ENCODE data around the gene TSPAN31. TPM values are rescaled to one million over a fixed set of nuclear protein-coding genes. Genes with fewer than 3 reads are reported as not detected.

TSPAN31 gene
- polyA plus RNA-seq, 2 of the 4 experiments (the other 2 are of a cell fraction) = 20.6 to 51.9 TPM

DNA sequence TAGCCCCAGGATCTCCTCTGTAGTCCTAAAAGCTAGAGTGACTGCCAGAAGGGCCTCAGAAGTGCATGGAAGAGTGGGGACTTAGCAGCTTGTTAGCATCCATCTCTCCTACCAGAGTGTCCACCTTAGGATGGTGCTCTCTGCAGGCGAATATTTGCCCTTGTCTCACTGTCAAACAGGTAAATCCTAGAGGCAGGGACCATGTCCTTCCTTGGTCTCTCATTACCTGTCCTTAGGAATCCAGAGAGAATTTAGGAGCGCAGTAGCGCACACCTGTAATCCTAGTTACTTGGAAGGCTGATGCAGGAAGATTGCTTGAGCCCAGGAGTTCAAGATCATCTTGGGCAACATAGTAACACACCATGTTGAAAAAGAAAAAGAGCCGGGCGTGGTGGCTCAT is 27.7 kb upstream of the TSPAN31 start:
- Histone ChIP-seq H3K4me3 (no peak overlapping the region), H3K9me3 (no peaks in the 10 kb centered on the region), H3K4me1 (no peaks in the 10 kb centered on the region), H3K27ac (no peak overlapping the region), H3K4me2 (no peak overlapping the region)
- 94% methylated on average over 5 of the region's 5 CpGs for WGBS (ENCODE audit: missing lambda C conversion rate)
- TF ChIP-seq, protein P1, sequence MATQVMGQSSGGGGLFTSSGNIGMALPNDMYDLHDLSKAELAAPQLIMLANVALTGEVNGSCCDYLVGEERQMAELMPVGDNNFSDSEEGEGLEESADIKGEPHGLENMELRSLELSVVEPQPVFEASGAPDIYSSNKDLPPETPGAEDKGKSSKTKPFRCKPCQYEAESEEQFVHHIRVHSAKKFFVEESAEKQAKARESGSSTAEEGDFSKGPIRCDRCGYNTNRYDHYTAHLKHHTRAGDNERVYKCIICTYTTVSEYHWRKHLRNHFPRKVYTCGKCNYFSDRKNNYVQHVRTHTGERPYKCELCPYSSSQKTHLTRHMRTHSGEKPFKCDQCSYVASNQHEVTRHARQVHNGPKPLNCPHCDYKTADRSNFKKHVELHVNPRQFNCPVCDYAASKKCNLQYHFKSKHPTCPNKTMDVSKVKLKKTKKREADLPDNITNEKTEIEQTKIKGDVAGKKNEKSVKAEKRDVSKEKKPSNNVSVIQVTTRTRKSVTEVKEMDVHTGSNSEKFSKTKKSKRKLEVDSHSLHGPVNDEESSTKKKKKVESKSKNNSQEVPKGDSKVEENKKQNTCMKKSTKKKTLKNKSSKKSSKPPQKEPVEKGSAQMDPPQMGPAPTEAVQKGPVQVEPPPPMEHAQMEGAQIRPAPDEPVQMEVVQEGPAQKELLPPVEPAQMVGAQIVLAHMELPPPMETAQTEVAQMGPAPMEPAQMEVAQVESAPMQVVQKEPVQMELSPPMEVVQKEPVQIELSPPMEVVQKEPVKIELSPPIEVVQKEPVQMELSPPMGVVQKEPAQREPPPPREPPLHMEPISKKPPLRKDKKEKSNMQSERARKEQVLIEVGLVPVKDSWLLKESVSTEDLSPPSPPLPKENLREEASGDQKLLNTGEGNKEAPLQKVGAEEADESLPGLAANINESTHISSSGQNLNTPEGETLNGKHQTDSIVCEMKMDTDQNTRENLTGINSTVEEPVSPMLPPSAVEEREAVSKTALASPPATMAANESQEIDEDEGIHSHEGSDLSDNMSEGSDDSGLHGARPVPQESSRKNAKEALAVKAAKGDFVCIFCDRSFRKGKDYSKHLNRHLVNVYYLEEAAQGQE (IDR thresholded peaks at IDR 0.05) = no peak
- TF ChIP-seq MAFK (IDR thresholded peaks at IDR 0.05; ENCODE audit: partially characterized antibody) = no peak
- ATAC-seq (no peak), DNase-seq (ENCODE audit: low read depth in 1 of 2, low spot score in 1 of 2) (no peak), FAIRE-seq (no peak)
- POLR2A ChIA-PET = no interaction called here
- CTCF ChIA-PET = interaction anchor here (0.6 to 13.8 kb wide), 5 partner anchors 9 to 134 kb away, joined by 3 to 242 read pairs (median 5); partner anchors contain the start of gene AGAP2

DNA sequence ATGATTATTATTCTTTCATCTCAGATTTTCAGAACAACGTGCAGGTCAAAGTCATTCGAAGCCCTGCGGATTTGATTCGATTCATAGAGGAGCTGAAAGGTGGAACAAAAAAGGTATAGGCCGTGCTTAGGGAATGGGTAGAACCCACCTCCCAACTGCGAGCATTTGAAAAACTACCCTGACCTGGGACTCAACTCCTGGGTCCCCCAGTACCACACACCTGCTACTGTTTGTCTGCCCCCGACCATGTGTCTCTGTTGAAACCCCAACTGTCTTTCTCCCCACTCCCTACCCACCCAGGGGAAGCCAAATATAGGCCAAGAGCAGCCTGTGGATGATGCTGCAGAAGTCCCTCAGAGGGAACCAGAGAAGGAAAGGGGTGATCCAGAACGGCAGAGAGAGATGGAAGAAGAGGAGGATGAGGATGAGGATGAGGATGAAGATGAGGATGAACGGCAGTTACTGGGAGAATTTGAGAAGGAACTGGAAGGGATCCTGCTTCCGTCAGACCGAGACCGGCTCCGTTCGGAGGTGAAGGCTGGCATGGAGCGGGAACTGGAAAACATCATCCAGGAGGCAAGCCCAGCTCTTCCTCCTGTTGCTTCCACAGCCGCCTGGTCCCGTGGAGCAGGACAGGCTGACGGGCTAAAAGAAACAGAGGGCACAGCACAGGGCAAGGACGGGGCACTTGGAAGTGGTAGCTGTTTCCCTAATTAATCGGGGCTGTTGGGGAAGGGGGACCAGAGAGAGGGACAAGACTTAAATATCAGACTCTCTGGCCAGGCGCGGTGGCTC is 26.8 kb upstream of the TSPAN31 start:
- FAIRE-seq (no peak), ATAC-seq (no peak), DNase-seq (ENCODE audit: low read depth in 1 of 2, low spot score in 1 of 2) (no peak)
- H3K4me3 ChIP-seq = no peak overlapping the region
- H3K4me2 ChIP-seq = no peak overlapping the region
- no peak for TF ChIP-seq ZSCAN20 (CRISPR knock-in tag; IDR thresholded peaks at IDR 0.05)
- TF ChIP-seq, protein P2, sequence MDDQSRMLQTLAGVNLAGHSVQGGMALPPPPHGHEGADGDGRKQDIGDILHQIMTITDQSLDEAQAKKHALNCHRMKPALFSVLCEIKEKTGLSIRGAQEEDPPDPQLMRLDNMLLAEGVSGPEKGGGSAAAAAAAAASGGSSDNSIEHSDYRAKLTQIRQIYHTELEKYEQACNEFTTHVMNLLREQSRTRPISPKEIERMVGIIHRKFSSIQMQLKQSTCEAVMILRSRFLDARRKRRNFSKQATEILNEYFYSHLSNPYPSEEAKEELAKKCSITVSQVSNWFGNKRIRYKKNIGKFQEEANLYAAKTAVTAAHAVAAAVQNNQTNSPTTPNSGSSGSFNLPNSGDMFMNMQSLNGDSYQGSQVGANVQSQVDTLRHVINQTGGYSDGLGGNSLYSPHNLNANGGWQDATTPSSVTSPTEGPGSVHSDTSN (IDR thresholded peaks at IDR 0.05) = no peak
- TF ChIP-seq GATA3 (IDR thresholded peaks at IDR 0.05; ENCODE audit: borderline replicate concordance) = no peak
- TF ChIP-seq, protein P3, sequence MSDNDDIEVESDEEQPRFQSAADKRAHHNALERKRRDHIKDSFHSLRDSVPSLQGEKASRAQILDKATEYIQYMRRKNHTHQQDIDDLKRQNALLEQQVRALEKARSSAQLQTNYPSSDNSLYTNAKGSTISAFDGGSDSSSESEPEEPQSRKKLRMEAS (IDR thresholded peaks at IDR 0.05) = no peak
- no peak for TF ChIP-seq PHF8 (IDR thresholded peaks at IDR 0.05; ENCODE audit: borderline replicate concordance, low read depth)
- TF ChIP-seq, protein P4, sequence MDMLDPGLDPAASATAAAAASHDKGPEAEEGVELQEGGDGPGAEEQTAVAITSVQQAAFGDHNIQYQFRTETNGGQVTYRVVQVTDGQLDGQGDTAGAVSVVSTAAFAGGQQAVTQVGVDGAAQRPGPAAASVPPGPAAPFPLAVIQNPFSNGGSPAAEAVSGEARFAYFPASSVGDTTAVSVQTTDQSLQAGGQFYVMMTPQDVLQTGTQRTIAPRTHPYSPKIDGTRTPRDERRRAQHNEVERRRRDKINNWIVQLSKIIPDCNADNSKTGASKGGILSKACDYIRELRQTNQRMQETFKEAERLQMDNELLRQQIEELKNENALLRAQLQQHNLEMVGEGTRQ (IDR thresholded peaks at IDR 0.05) = no peak
- no peak for TF ChIP-seq FOSL2 (IDR thresholded peaks at IDR 0.05)
- no peak for TF ChIP-seq FOSL2 (CRISPR knock-in tag; IDR thresholded peaks at IDR 0.05)
- no peak for TF ChIP-seq SMC3 (IDR thresholded peaks at IDR 0.05)
- TF ChIP-seq SREBF2 (IDR thresholded peaks at IDR 0.05) = no peak
- no peak for TF ChIP-seq NFE2L2 (conservative IDR thresholded peaks at IDR 0.05; ENCODE audit: low read length)
- TF ChIP-seq CBX8 (IDR thresholded peaks at IDR 0.05) = no peak
- ChIA-PET POLR2A (no interaction called here), CTCF (interaction anchor here (0.7 to 13.8 kb wide), 9 partner anchors 8 to 134 kb away, joined by 3 to 242 read pairs (median 4); partner anchors contain the start of gene AGAP2)
- H3K4me1 ChIP-seq = no peaks in the 10 kb centered on the region
- H3K9me3 ChIP-seq = no peaks in the 10 kb centered on the region
- WGBS (ENCODE audit: missing lambda C conversion rate) = 93% methylated on average over 22 of the region's 22 CpGs
- H3K27ac ChIP-seq = no peak overlapping the region

DNA sequence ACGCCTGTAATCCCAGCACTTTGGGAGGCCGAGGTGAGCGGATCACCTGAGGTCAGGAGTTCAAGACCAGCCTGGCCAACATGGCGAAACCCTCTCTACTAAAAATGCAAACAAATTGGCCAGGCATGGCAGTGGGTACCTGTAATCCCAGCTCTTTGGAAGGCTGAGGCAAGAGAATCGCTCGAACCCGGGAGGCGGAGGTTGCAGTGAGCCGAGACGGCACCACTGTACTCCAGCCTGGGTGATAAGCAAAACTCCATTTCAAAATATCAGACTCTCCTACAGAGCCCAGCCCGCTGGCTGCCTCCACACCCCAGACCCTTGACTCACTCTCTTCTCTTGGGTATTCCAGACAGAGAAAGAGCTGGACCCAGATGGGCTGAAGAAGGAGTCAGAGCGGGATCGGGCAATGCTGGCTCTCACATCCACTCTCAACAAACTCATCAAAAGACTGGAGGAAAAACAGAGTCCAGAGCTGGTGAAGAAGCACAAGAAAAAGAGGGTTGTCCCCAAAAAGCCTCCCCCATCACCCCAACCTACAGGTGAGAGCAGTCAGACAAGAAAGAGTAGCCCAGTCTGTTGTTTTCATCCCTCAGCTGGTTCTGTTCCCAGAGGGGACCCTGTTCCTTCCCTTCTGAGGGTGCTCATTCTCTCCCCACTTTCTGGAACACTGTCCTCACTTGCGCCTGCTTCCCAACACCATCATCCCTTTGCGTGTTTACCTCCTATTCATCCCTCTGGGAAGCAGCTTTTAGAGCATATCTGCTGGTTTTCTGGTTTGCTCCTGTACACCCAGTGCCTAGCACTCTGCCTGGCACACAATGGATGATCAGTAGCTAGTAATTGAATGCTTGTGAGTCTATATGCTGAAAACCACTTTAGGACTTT is 26.0 kb upstream of the TSPAN31 start:
- 95% methylated on average over 15 of the region's 15 CpGs for WGBS (ENCODE audit: missing lambda C conversion rate)
- Histone ChIP-seq H3K4me2 (no peak overlapping the region), H3K9me3 (no peaks in the 10 kb centered on the region), H3K27ac (no peak overlapping the region), H3K4me3 (no peak overlapping the region), H3K4me1 (0 out of 3 replicates have a peak, but pooled peaks cover 5% of the 10 kb centered on the region)
- no peak for ATAC-seq
- no peak for FAIRE-seq
- DNase-seq (ENCODE audit: low read depth in 1 of 2, low spot score in 1 of 2) = no peak
- POLR2A ChIA-PET = interaction anchor here (0.5 kb wide), 1 partner anchor 208 kb away, joined by 3 read pairs; no protein-coding TSS in a partner anchor
- CTCF ChIA-PET = interaction anchor here (0.5 to 13.8 kb wide), 9 partner anchors 11 to 186 kb away, joined by 3 to 242 read pairs (median 3); partner anchors contain the start of gene AGAP2
- TF ChIP-seq CBX2 (IDR thresholded peaks at IDR 0.05; ENCODE audit: borderline replicate concordance, low read depth) (no peak), KDM5A (IDR thresholded peaks at IDR 0.05) (no peak)
- TF ChIP-seq, protein P5, sequence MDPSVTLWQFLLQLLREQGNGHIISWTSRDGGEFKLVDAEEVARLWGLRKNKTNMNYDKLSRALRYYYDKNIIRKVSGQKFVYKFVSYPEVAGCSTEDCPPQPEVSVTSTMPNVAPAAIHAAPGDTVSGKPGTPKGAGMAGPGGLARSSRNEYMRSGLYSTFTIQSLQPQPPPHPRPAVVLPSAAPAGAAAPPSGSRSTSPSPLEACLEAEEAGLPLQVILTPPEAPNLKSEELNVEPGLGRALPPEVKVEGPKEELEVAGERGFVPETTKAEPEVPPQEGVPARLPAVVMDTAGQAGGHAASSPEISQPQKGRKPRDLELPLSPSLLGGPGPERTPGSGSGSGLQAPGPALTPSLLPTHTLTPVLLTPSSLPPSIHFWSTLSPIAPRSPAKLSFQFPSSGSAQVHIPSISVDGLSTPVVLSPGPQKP (IDR thresholded peaks at IDR 0.05; ENCODE audit: low read depth, low read length) = no peak

Measured in A549 (cell line).